ENCODE measurements around the gene P2RX6.
"Not testable (repeated sequence)": the region's sequence is repeated elsewhere in the genome, so short reads cannot be mapped to it uniquely, and the experiment has no call there.

P2RX6 gene

GRCh38 chr22:21014726-21015465 is at the start of gene P2RX6:
Gene P2RX6 (plus strand): TSS chr22:21015165. CDS start chr22:21015175, 10 bp downstream.
- peak within 1 kb of the TSS; percentile 95 for H3K27ac Mint-ChIP-seq (ENCODE audit: low read depth)
- no peak for DNase-seq (ENCODE audit: low spot score in 2 of 2)

GRCh38 chr22:20965888-20966855 is 48.8 kb upstream of the P2RX6 start:
- Mint-ChIP-seq H3K4me1 (peaks cover 6% of the 10 kb centered on the region), H3K27ac (ENCODE audit: low read depth) (no peak overlapping the region), H3K36me3 (ENCODE audit: insufficient read depth) (peaks cover 1% of the 10 kb centered on the region), H3K4me3 (peak overlapping the region; percentile 34), H3K27me3 (peaks cover 21% of the 10 kb centered on the region), H3K9me3 (no peaks in the 10 kb centered on the region)
- no peak for DNase-seq (ENCODE audit: low spot score in 2 of 2)
- ATAC-seq (replicated peaks; ENCODE audit: extremely low read depth, poor library complexity, severe bottlenecking) = no peak

More at GRCh38 chr22:21014726-21015465, at the start of gene P2RX6:
- ATAC-seq (replicated peaks; ENCODE audit: extremely low read depth, poor library complexity, severe bottlenecking) = no peak
- H3K9me3 Mint-ChIP-seq = no peaks in the 10 kb centered on the region
- peak within 1 kb of the TSS; percentile 80 for H3K4me3 Mint-ChIP-seq
- H3K27me3 Mint-ChIP-seq = no peaks in the 10 kb centered on the region
- peaks cover 27% of the 10 kb centered on the region for H3K4me1 Mint-ChIP-seq
- H3K36me3 Mint-ChIP-seq (ENCODE audit: insufficient read depth) = no peaks in the 10 kb centered on the region

DNA sequence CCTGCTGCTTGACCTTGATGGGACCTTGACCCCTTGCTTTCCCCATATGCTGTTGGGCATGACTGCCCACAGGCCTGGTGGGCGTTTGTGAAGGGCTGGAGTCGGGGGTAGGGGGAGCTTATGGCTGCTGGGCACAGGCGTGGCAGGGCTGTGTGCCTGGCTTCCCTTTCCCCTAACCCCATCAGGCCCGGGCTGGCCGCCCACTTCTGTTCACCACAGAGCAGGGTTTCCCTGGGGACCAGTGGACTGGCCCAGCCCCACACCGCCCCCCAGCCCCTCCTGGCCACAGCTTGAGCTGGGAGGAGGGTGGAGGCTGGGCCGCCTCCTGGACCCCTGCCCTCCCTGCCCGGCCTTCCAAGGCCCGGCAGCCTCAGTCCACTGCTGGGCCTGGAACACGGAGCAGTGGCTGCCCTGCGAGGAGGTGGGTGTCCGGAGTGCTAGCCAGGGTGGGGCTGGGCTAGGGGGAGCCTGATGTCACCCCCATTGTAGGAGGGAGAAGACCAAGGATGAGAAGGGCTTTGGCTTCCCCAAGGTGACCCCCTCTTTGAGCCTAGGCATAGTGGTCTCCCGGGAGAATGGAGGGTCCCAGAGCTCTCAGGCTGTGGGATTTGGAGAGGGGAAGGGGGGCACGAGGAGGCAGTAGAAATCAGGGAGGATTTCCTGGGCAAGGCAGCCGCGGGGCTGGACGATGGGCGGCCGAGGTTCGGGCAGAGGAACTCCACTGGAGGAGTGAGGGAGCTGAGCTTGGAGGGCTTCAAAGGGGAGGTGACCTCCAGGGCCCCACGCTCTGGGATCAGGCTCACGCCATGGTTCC is 47.9 kb upstream of the P2RX6 start, which contains the start of gene AIFM3:
AIFM3 (plus strand) TSS at position 373 of the 814 bp plus-strand sequence. CDS start 690 bp downstream, outside the sequence.
- peaks cover 21% of the 10 kb centered on the region for H3K27me3 Mint-ChIP-seq
- H3K36me3 Mint-ChIP-seq (ENCODE audit: insufficient read depth) = peaks cover 1% of the 10 kb centered on the region
- no peak for DNase-seq (ENCODE audit: low spot score in 2 of 2)
- H3K27ac Mint-ChIP-seq (ENCODE audit: low read depth) = no peak within 1 kb of the TSS
- H3K4me3 Mint-ChIP-seq = peak within 1 kb of the TSS; percentile 34
- ATAC-seq (replicated peaks; ENCODE audit: extremely low read depth, poor library complexity, severe bottlenecking) = no peak
- H3K9me3 Mint-ChIP-seq = no peaks in the 10 kb centered on the region
- peaks cover 6% of the 10 kb centered on the region for H3K4me1 Mint-ChIP-seq

DNA sequence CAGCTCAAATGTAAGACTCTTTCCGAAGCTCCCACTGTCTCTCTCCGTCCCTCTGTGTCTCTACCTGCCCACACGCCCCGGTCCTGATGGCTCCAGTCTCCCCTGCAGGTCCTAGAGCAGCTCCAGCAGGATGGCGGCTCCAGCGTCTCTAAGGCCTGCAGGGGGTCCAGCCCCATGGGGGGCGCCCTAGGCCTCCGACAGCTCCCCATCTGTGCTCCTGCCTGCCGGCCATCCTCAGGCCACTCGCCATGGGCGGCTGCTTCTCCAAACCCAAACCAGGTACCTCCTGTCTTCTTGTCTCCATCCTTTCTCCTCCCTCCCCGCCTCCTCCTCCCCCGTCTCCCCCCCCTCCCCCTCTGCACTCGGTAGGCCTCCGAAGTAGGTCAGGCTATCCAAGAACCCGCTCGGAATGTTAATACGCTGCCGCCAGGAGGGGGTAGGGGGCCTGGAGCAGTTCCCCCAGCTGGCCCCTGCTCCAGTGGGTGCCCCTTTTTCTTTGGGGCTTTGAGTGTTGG is 47.2 kb upstream of the P2RX6 start:
- DNase-seq (ENCODE audit: low spot score in 2 of 2) (no peak), ATAC-seq (replicated peaks; ENCODE audit: extremely low read depth, poor library complexity, severe bottlenecking) (no peak)
- Mint-ChIP-seq H3K9me3 (no peaks in the 10 kb centered on the region), H3K4me3 (no peak overlapping the region), H3K27ac (ENCODE audit: low read depth) (no peak overlapping the region), H3K4me1 (peaks cover 6% of the 10 kb centered on the region), H3K27me3 (peaks cover 21% of the 10 kb centered on the region), H3K36me3 (ENCODE audit: insufficient read depth) (peaks cover 1% of the 10 kb centered on the region)

DNA sequence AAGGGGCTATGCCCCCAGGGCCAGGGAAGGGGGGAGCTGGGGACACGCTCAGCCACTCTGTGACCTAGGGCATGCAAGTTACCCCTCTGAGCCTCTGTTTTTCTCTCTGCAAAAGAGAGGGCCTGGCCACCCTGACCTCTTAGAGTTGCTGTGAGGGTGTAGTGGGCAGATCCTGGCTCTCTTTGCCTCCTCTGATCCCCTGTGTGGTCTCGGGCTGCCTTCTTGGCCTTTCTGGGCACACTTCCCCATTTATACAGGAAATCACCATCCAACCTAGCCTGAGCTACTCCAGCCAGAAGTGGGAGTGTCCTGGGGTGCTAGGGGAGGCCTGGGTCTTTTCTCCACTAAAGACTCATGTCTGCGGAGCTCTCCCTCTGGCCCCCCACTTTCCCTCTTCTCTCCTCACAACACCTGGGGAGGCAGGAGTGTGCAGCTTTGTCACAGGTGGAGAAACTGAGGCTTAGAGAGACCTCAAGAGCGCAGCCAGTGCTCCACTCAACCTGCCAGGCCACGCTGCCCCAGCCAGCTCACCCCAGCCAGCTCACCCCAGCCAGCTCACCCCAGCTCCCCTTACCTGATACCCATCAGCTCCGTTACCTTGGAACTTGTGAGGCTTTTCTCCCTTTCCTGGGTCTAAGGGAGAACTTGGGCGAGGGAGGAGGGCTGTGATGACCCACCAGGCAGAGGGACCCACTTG is 46.5 kb upstream of the P2RX6 start:
- peaks cover 14% of the 10 kb centered on the region for H3K27me3 Mint-ChIP-seq
- H3K9me3 Mint-ChIP-seq = no peaks in the 10 kb centered on the region
- peaks cover 1% of the 10 kb centered on the region for H3K36me3 Mint-ChIP-seq (ENCODE audit: insufficient read depth)
- DNase-seq (ENCODE audit: low spot score in 2 of 2) (no peak), ATAC-seq (replicated peaks; ENCODE audit: extremely low read depth, poor library complexity, severe bottlenecking) (no peak)
- H3K4me3 Mint-ChIP-seq = no peak overlapping the region
- H3K27ac Mint-ChIP-seq (ENCODE audit: low read depth) = no peak overlapping the region
- peaks cover 6% of the 10 kb centered on the region for H3K4me1 Mint-ChIP-seq

- Mint-ChIP-seq H3K4me1 (no peaks in the 10 kb centered on the region), H3K9me3 (no peaks in the 10 kb centered on the region), H3K27me3 (peaks cover 9% of the 10 kb centered on the region), H3K4me3 (no peak overlapping the region), H3K27ac (ENCODE audit: low read depth) (no peak overlapping the region), H3K36me3 (ENCODE audit: insufficient read depth) (peaks cover 1% of the 10 kb centered on the region)
- DNase-seq (ENCODE audit: low spot score in 2 of 2) = no peak
- ATAC-seq (replicated peaks; ENCODE audit: extremely low read depth, poor library complexity, severe bottlenecking) = no peak
Observed at GRCh38 chr22:20970939-20971657, 43.9 kb upstream of the P2RX6 start.

DNA sequence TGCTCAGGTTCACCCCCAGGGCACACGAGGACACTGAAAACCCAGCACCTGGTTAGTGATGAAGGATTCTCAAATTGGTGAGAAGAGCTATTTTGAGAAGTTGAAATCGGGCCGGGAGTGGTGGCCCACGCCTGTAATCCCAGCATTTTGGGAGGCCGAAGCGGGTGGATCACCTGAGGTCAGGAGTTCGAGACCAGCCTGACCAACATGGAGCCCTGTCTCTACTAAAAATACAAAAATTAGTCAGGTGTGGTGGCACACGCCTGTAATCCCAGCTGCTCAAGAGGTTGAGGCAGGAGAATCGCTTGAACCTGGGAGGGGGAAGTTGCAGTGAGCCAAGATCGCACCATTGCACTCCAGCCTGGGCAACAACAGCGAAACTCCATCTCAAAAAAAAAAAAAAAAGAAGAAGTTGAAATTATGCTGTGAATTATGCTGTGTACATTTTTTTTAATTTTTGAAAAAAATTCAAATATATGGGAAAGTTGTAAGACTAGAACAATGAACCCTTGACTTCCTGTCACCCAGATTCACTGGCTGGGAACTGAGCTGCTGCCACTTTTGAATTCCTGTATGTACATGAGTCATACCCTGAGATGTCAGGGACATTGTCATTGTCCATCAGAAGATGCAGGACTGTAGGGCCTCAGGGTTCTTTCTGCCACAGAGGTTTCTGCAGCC is 42.8 kb upstream of the P2RX6 start:
- H3K9me3 Mint-ChIP-seq; DNase-seq (ENCODE audit: low spot score in 2 of 2); H3K27ac Mint-ChIP-seq (ENCODE audit: low read depth); H3K36me3 Mint-ChIP-seq (ENCODE audit: insufficient read depth); H3K4me1 Mint-ChIP-seq; H3K4me3 Mint-ChIP-seq; ATAC-seq (replicated peaks; ENCODE audit: extremely low read depth, poor library complexity, severe bottlenecking): not testable (repeated sequence)
- H3K27me3 Mint-ChIP-seq = peaks cover 11% of the 10 kb centered on the region

- H3K4me3 Mint-ChIP-seq = no peak overlapping the region
- ATAC-seq (replicated peaks; ENCODE audit: extremely low read depth, poor library complexity, severe bottlenecking) = no peak
- DNase-seq (ENCODE audit: low spot score in 2 of 2) = no peak
- H3K9me3 Mint-ChIP-seq = no peaks in the 10 kb centered on the region
- H3K27me3 Mint-ChIP-seq = peaks cover 11% of the 10 kb centered on the region
- no peak overlapping the region for H3K27ac Mint-ChIP-seq (ENCODE audit: low read depth)
- H3K36me3 Mint-ChIP-seq (ENCODE audit: insufficient read depth) = peaks cover 1% of the 10 kb centered on the region
- H3K4me1 Mint-ChIP-seq = no peaks in the 10 kb centered on the region
Observed at GRCh38 chr22:20972933-20973577, 41.9 kb upstream of the P2RX6 start.

- H3K27me3 Mint-ChIP-seq = peaks cover 11% of the 10 kb centered on the region
- H3K4me1 Mint-ChIP-seq = peaks cover 1% of the 10 kb centered on the region
- H3K9me3 Mint-ChIP-seq = no peaks in the 10 kb centered on the region
- H3K36me3 Mint-ChIP-seq (ENCODE audit: insufficient read depth) = no peaks in the 10 kb centered on the region
- ATAC-seq (replicated peaks; ENCODE audit: extremely low read depth, poor library complexity, severe bottlenecking) = no peak
- H3K27ac Mint-ChIP-seq (ENCODE audit: low read depth) = no peak overlapping the region
- no peak for DNase-seq (ENCODE audit: low spot score in 2 of 2)
- no peak overlapping the region for H3K4me3 Mint-ChIP-seq
Observed at GRCh38 chr22:20973634-20974286, 41.2 kb upstream of the P2RX6 start.

- Mint-ChIP-seq H3K4me1 (peaks cover 8% of the 10 kb centered on the region), H3K36me3 (ENCODE audit: insufficient read depth) (peaks cover 2% of the 10 kb centered on the region), H3K4me3 (no peak overlapping the region), H3K27me3 (peaks cover 11% of the 10 kb centered on the region), H3K27ac (ENCODE audit: low read depth) (no peak overlapping the region), H3K9me3 (no peaks in the 10 kb centered on the region)
- ATAC-seq (replicated peaks; ENCODE audit: extremely low read depth, poor library complexity, severe bottlenecking) = no peak
- DNase-seq (ENCODE audit: low spot score in 2 of 2) = no peak
Observed at GRCh38 chr22:20974336-20974955, 40.5 kb upstream of the P2RX6 start.
